Uterus (tissue), 2 donors: ENCODE data around the gene KLK11.

Experiments used
- POLR2A ChIP-seq, 2 donors: fragments of 450-650 bp; IDR thresholded peaks; one replicate each; pipeline ENCODE4 v1.6.1; 2016; ENCODE audit warnings: antibody characterized with exemption in 2 of 2, mild to moderate bottlenecking in 1 of 2, moderate library complexity in 1 of 2
- TF ChIP-seq, protein P1 (sequence below), 4 experiments: fragments of 200-600 bp in 2 of 4; fragments of 450-650 bp in 2 of 4; sonication (generic) in 2 of 4; IDR thresholded peaks; one replicate each; pipeline ENCODE4 v1.5.1; 2016 to 2019; ENCODE audit warnings: antibody characterized with exemption in 4 of 4, mild to moderate bottlenecking in 2 of 4, moderate library complexity in 1 of 4

DNA sequence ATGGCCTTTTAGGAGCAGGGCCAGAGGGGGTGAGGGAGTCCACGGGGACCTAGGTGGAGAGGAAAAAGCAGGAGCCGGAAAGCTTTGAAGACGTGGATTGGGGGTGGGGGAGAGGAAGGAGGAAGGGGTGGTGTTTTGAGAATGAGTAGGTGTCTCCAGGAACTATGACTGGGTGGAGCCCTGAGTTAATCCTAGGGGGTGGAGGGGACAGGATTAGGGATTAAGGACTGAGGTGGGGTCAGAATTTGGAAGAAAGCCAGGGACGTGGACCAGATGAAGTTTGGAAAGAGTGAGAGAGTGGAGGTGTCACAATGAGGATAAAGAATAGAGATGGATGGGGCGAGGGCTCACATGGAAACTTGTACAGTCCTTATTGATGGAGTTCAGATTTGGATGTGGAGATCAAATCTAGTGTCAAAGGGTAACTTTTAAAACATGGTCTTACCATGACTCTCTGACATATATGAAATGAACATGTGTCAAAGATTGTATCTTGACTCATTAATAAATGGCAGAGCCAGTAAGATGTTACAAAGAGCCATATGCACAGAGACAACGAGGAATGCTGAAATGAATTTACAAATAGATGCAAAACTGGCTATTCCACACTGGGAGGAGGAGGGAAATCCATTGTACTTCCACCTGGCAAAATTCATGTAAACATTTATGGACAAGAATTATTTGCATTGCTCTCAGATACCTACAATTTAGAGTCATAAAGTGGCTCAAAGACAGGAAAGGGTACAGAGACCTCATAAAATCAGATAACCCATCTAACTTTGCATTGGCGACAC, 40.2 kb upstream of the KLK11 start:
- TF ChIP-seq, protein P1, sequence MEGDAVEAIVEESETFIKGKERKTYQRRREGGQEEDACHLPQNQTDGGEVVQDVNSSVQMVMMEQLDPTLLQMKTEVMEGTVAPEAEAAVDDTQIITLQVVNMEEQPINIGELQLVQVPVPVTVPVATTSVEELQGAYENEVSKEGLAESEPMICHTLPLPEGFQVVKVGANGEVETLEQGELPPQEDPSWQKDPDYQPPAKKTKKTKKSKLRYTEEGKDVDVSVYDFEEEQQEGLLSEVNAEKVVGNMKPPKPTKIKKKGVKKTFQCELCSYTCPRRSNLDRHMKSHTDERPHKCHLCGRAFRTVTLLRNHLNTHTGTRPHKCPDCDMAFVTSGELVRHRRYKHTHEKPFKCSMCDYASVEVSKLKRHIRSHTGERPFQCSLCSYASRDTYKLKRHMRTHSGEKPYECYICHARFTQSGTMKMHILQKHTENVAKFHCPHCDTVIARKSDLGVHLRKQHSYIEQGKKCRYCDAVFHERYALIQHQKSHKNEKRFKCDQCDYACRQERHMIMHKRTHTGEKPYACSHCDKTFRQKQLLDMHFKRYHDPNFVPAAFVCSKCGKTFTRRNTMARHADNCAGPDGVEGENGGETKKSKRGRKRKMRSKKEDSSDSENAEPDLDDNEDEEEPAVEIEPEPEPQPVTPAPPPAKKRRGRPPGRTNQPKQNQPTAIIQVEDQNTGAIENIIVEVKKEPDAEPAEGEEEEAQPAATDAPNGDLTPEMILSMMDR (IDR thresholded peaks at IDR 0.05) = no peak
- no peak for TF ChIP-seq POLR2A (IDR thresholded peaks at IDR 0.05)
